GM12878 (cell line): ENCODE results near the gene CYSTM1. TPM values are rescaled to one million over a fixed set of nuclear protein-coding genes. Genes with fewer than 3 reads are reported as not detected.

Experiments
- BACH1 ChIP-seq: fragments of 450-650 bp; IDR thresholded peaks from 2 replicates; pipeline ENCODE4 v1.6.1; 2017; ENCODE audit warnings: mild to moderate bottlenecking, borderline replicate concordance
- CHD1 ChIP-seq: IDR thresholded peaks from 2 replicates; pipeline ENCODE4 v1.6.1; 2012; ENCODE audit warnings: low read depth, low read length, improper control_type of control experiment
- IKZF2 ChIP-seq, 2 experiments: fragments of 450-650 bp; IDR thresholded peaks; 2 replicates each; pipeline ENCODE4 v1.6.1; 2017; ENCODE audit warnings: mild to moderate bottlenecking in 2 of 2, moderate library complexity in 2 of 2
- MTA3 ChIP-seq: IDR thresholded peaks from 2 replicates; pipeline ENCODE4 v1.6.1; 2012; ENCODE audit warnings: low read length, inconsistent platforms, borderline replicate concordance
- RUNX3 ChIP-seq: IDR thresholded peaks from 2 replicates; pipeline ENCODE4 v1.6.1; 2012; ENCODE audit warnings: low read length, inconsistent platforms
- SIN3A ChIP-seq: IDR thresholded peaks from 2 replicates; pipeline ENCODE4 v1.6.1; 2012; ENCODE audit warnings: low read depth, low read length, improper control_type of control experiment
- SIX5 ChIP-seq: IDR thresholded peaks from 2 replicates; pipeline ENCODE4 v1.6.1; 2011; ENCODE audit warnings: mild to moderate bottlenecking, low read depth, low read length, moderate library complexity; ENCODE audit not compliant: severe bottlenecking
- SUPT20H ChIP-seq: IDR thresholded peaks from 2 replicates; pipeline ENCODE4 v1.6.1; 2011; ENCODE audit warnings: low read depth, mild to moderate bottlenecking, low read length, moderate library complexity, borderline replicate concordance; ENCODE audit not compliant: control insufficient read depth
- TCF3 ChIP-seq: IDR thresholded peaks from 2 replicates; pipeline ENCODE4 v1.6.1; 2012; ENCODE audit warnings: low read depth, mild to moderate bottlenecking, low read length, borderline replicate concordance; ENCODE audit not compliant: insufficient read depth
- ZNF207 ChIP-seq: fragments of 450-650 bp; IDR thresholded peaks from 2 replicates; pipeline ENCODE4 v1.6.1; 2014; ENCODE audit warnings: antibody characterized with exemption, mild to moderate bottlenecking, borderline replicate concordance
- ZNF622 ChIP-seq: fragments of 450-650 bp; IDR thresholded peaks from 2 replicates; pipeline ENCODE4 v1.6.1; 2017; ENCODE audit warnings: mild to moderate bottlenecking, inconsistent platforms
- ZZZ3 ChIP-seq: IDR thresholded peaks from 2 replicates; pipeline ENCODE4 v1.6.1; 2011; ENCODE audit warnings: low read depth; ENCODE audit not compliant: control insufficient read depth, insufficient read length
- polyA plus RNA-seq, 11 experiments: library from polyadenylated mRNA; depleted of rRNA in 4 of 11; unstranded in 6 of 11; stranded (reverse) in 5 of 11; fragments of >200 nt; fragmentation: Nextera tagmentation in 4 of 11; fragmentation: Illumina TruSeq in 1 of 11; extraction: Ambion mirVana in 4 of 11; extraction: Trizol in 1 of 11; gene quantifications; 1 replicate in 1 of 11; 2 replicates in 10 of 11; pipeline versions ENCODE4 v1.2.1 to v1.2.3, GENCODE V29; 2011 to 2016; ENCODE audit warnings: inconsistent platforms in 2 of 11, missing spikeins in 2 of 11, low read depth in 1 of 11
- total RNA-seq, 4 experiments: library from RNA; depleted of rRNA in 3 of 4; stranded (reverse); fragments of >200 nt in 3 of 4; fragmentation: Illumina TruSeq in 1 of 4; extraction: Trizol in 1 of 4; gene quantifications; 2 replicates each; pipeline versions ENCODE4 v1.2.1 to v1.2.3, GENCODE V29; 2013 to 2021
- TF ChIP-seq, protein P1 (sequence below): fragments of 450-650 bp; conservative IDR thresholded peaks from 2 replicates; pipeline ENCODE4 v1.6.1; 2017; ENCODE audit warnings: mild to moderate bottlenecking, moderate library complexity
- TF ChIP-seq, protein P2 (sequence below), 3 experiments: IDR thresholded peaks in 2 of 3; conservative IDR thresholded peaks in 1 of 3; 2 replicates each; pipeline ENCODE4 v1.5.1; 2011; ENCODE audit warnings: low read depth in 3 of 3, low read length in 3 of 3, mild to moderate bottlenecking in 3 of 3, control low read depth in 2 of 3, moderate library complexity in 2 of 3, inconsistent platforms in 1 of 3, mixed read lengths in 1 of 3; ENCODE audit not compliant: control insufficient read depth in 2 of 3, insufficient read depth in 1 of 3; ENCODE audit errors: extremely low read depth in 1 of 3
- TF ChIP-seq, protein P3 (sequence below): IDR thresholded peaks from 2 replicates; pipeline ENCODE4 v1.6.1; 2012; ENCODE audit warnings: low read depth, low read length, improper control_type of control experiment
- TF ChIP-seq, protein P4 (sequence below): fragments of 450-650 bp; IDR thresholded peaks from 2 replicates; pipeline ENCODE4 v1.6.1; 2017; ENCODE audit warnings: mild to moderate bottlenecking, moderate library complexity
- TF ChIP-seq, protein P5 (sequence below): IDR thresholded peaks from 2 replicates; pipeline ENCODE4 v1.6.1; 2011; ENCODE audit warnings: low read depth, mild to moderate bottlenecking, low read length, moderate library complexity, borderline replicate concordance; ENCODE audit errors: extremely low read depth

Gene CYSTM1
- total and polyA plus RNA-seq, 10 of the 15 experiments (the other 5 are each of a cell fraction or from before 2014, with no cell fraction given): 52.7 to 261 (median 98.7) TPM

DNA sequence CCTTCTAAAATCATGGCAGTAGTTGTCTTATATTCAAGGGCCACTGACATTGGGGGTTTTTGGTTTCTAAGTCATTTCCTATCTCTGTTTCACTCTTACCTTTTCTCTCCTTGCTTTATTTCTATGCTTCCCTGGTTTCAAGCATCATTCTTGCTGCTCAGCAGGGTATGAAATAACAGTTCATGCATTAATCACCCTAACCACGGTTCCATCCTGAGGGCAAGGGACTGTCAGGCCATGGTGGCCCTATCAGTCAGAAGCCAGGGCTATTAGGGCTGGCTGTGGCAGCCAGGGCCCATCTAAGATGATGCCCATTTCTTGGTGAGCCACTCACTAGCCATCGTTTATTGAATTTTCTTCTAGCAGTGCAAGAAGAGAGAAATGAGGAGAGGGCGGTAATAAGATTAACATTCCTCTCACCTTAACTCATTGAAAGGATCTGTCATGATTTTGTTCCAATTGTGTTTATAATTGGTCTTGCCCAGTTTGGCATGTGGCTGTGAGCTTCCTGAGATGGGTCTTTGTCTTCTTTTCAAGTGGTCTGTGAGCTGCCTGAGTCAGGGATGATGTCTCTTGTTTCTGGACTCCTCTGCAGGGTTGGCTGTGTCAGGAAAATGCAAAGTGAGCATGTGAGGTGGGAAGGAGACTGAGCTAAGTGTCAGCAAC is 45.2 kb downstream of the CYSTM1 start (continued):
- TF ChIP-seq, protein P1, sequence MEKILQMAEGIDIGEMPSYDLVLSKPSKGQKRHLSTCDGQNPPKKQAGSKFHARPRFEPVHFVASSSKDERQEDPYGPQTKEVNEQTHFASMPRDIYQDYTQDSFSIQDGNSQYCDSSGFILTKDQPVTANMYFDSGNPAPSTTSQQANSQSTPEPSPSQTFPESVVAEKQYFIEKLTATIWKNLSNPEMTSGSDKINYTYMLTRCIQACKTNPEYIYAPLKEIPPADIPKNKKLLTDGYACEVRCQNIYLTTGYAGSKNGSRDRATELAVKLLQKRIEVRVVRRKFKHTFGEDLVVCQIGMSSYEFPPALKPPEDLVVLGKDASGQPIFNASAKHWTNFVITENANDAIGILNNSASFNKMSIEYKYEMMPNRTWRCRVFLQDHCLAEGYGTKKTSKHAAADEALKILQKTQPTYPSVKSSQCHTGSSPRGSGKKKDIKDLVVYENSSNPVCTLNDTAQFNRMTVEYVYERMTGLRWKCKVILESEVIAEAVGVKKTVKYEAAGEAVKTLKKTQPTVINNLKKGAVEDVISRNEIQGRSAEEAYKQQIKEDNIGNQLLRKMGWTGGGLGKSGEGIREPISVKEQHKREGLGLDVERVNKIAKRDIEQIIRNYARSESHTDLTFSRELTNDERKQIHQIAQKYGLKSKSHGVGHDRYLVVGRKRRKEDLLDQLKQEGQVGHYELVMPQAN: no peak
- TF ChIP-seq SUPT20H (no peak), IKZF2 (IDR thresholded peaks at IDR 0.05) (peak in 1 of 2 experiments; percentile 13; a peak in 1 of 4 replicates), CHD1 (no peak), SIN3A (no peak), RUNX3 (peak; percentile 80), BACH1 (no peak), MTA3 (no peak), ZZZ3 (no peak), ZNF622 (no peak), SIX5 (no peak), ZNF207 (no peak), TCF3 (no peak)
- TF ChIP-seq, protein P2, sequence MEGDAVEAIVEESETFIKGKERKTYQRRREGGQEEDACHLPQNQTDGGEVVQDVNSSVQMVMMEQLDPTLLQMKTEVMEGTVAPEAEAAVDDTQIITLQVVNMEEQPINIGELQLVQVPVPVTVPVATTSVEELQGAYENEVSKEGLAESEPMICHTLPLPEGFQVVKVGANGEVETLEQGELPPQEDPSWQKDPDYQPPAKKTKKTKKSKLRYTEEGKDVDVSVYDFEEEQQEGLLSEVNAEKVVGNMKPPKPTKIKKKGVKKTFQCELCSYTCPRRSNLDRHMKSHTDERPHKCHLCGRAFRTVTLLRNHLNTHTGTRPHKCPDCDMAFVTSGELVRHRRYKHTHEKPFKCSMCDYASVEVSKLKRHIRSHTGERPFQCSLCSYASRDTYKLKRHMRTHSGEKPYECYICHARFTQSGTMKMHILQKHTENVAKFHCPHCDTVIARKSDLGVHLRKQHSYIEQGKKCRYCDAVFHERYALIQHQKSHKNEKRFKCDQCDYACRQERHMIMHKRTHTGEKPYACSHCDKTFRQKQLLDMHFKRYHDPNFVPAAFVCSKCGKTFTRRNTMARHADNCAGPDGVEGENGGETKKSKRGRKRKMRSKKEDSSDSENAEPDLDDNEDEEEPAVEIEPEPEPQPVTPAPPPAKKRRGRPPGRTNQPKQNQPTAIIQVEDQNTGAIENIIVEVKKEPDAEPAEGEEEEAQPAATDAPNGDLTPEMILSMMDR (IDR thresholded peaks at IDR 0.05 in 2 of 3, conservative IDR thresholded peaks at IDR 0.05 in 1 of 3; ENCODE audit: control insufficient read depth in 2 of 3, extremely low read depth in 1 of 3, insufficient read depth in 1 of 3, low read depth in 3 of 3, low read length in 3 of 3): no peak
- TF ChIP-seq, protein P3, sequence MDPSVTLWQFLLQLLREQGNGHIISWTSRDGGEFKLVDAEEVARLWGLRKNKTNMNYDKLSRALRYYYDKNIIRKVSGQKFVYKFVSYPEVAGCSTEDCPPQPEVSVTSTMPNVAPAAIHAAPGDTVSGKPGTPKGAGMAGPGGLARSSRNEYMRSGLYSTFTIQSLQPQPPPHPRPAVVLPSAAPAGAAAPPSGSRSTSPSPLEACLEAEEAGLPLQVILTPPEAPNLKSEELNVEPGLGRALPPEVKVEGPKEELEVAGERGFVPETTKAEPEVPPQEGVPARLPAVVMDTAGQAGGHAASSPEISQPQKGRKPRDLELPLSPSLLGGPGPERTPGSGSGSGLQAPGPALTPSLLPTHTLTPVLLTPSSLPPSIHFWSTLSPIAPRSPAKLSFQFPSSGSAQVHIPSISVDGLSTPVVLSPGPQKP: no peak
- TF ChIP-seq, protein P4, sequence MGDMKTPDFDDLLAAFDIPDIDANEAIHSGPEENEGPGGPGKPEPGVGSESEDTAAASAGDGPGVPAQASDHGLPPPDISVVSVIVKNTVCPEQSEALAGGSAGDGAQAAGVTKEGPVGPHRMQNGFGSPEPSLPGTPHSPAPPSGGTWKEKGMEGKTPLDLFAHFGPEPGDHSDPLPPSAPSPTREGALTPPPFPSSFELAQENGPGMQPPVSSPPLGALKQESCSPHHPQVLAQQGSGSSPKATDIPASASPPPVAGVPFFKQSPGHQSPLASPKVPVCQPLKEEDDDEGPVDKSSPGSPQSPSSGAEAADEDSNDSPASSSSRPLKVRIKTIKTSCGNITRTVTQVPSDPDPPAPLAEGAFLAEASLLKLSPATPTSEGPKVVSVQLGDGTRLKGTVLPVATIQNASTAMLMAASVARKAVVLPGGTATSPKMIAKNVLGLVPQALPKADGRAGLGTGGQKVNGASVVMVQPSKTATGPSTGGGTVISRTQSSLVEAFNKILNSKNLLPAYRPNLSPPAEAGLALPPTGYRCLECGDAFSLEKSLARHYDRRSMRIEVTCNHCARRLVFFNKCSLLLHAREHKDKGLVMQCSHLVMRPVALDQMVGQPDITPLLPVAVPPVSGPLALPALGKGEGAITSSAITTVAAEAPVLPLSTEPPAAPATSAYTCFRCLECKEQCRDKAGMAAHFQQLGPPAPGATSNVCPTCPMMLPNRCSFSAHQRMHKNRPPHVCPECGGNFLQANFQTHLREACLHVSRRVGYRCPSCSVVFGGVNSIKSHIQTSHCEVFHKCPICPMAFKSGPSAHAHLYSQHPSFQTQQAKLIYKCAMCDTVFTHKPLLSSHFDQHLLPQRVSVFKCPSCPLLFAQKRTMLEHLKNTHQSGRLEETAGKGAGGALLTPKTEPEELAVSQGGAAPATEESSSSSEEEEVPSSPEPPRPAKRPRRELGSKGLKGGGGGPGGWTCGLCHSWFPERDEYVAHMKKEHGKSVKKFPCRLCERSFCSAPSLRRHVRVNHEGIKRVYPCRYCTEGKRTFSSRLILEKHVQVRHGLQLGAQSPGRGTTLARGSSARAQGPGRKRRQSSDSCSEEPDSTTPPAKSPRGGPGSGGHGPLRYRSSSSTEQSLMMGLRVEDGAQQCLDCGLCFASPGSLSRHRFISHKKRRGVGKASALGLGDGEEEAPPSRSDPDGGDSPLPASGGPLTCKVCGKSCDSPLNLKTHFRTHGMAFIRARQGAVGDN: no peak
- TF ChIP-seq, protein P5, sequence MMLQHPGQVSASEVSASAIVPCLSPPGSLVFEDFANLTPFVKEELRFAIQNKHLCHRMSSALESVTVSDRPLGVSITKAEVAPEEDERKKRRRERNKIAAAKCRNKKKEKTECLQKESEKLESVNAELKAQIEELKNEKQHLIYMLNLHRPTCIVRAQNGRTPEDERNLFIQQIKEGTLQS: no peak
